Peyer's patch (tissue), 4 donors: ENCODE results near the gene LDB3.

Experiments
- CTCF ChIP-seq, 6 experiments: fragments of 450-650 bp in 4 of 6; fragments of 200-600 bp in 2 of 6; sonication (generic) in 1 of 6; IDR thresholded peaks; one replicate each; pipeline ENCODE4 v1.5.1; 2017 to 2019; ENCODE audit warnings: antibody characterized with exemption in 6 of 6, mild to moderate bottlenecking in 3 of 6, moderate library complexity in 1 of 6
- POLR2A ChIP-seq, 2 donors: fragments of 450-650 bp; IDR thresholded peaks; one replicate each; pipeline ENCODE4 v1.5.1; 2017; ENCODE audit warnings: antibody characterized with exemption in 2 of 2, mild to moderate bottlenecking in 2 of 2, moderate library complexity in 2 of 2

- TF ChIP-seq CTCF (IDR thresholded peaks at IDR 0.05) (no peak), POLR2A (IDR thresholded peaks at IDR 0.05) (no peak)
Observed at GRCh38 chr10:86650151-86650550, 18.2 kb upstream of the LDB3 start.
